Measurements from ENCODE around the gene ILKAP.

The ILKAP gene

GRCh38 chr2:238149841-238150572 is 53.5 kb downstream of the ILKAP start:
- DNase-seq, result no peak

- DNase-seq, result no peak
Observed at GRCh38 chr2:238148981-238149380, 54.5 kb downstream of the ILKAP start.

- no peak for DNase-seq
Observed at GRCh38 chr2:238146884-238147544, 56.5 kb downstream of the ILKAP start.

GRCh38 chr2:238145851-238146250 is 57.6 kb downstream of the ILKAP start:
- DNase-seq, result no peak

- DNase-seq, result no peak
Observed at GRCh38 chr2:238145046-238145445, 58.4 kb downstream of the ILKAP start.

- DNase-seq, result no peak
Observed at GRCh38 chr2:238144262-238144661, 59.2 kb downstream of the ILKAP start.

- no peak for DNase-seq
Observed at GRCh38 chr2:238143239-238143951, 60.1 kb downstream of the ILKAP start.

GRCh38 chr2:238142382-238143205 is 60.9 kb downstream of the ILKAP start:
- DNase-seq, result no peak

- no peak for DNase-seq
Observed at GRCh38 chr2:238141541-238142318, 61.8 kb downstream of the ILKAP start.

- DNase-seq, result no peak
Observed at GRCh38 chr2:238140721-238141540, 62.6 kb downstream of the ILKAP start.

- DNase-seq, result no peak
Observed at GRCh38 chr2:238140040-238140439, 63.5 kb downstream of the ILKAP start.

GRCh38 chr2:238139196-238140039 is 64.1 kb downstream of the ILKAP start:
- DNase-seq, result peak in 1 of 2 experiments; percentile 36

GRCh38 chr2:238138331-238139195 is 64.9 kb downstream of the ILKAP start, which contains the start of gene KLHL30:
TSS of gene KLHL30 (plus strand) at chr2:238138668. CDS start at chr2:238140755, 2,087 bp downstream.
- no peak for DNase-seq

GRCh38 chr2:238137885-238138284 is 65.6 kb downstream of the ILKAP start:
- DNase-seq, result no peak

GRCh38 chr2:238136820-238137537 is 66.5 kb downstream of the ILKAP start:
- no peak for DNase-seq

- DNase-seq, result no peak
Observed at GRCh38 chr2:238135601-238136150, 67.8 kb downstream of the ILKAP start.

GRCh38 chr2:238134393-238134785 is 69.1 kb downstream of the ILKAP start:
- DNase-seq, result no peak

Data from stimulated activated CD4-positive, alpha-beta T cell treated with anti-CD3 and anti-CD28 coated beads, Interleukin-4, amount 100 ng/mL, for 4 hours (primary cell).